Islet of Langerhans (tissue), 1 donor: Measurements from ENCODE around the gene CAMK2D.
"Not testable (repeated sequence)": the region's sequence is repeated elsewhere in the genome, so short reads cannot be mapped to it uniquely, and the experiment has no call there.

Source experiments
- FAIRE-seq: peaks from one replicate; lab custom pipeline; 2011; peaks lifted over from hg19 to GRCh38; lab: Jason Lieb, UNC

The CAMK2D gene

DNA sequence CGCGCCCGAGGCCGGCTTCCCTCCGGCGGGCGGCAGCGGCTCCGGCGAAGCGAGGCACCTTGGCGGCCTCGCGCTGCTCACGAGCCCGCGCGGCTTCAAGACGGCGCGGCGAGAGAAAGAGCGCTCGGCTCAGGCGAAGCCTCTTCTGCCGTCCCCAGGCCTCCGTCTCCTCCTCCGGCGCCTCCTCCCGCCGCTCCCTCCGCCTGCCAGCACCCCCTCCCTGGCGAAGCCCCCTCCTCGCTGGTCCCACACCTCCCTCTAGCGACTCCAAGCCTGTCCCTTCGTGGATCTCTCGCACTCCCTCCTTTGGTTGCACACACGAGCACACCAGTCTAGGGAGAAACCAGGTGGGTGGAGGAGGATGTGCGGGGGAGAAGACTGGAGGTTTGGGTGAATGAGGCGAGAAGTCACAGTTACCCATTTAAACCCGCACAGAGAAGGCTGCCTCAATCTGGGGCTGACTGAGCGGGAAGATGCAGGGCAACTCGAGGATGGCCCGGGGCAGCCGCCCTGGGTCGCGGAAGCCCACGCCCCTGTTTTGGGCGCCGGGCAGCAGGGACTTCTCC is at the start of gene CAMK2D:
TSS of gene CAMK2D (minus strand) at position 119 of the 566 bp plus-strand sequence. CDS start 670 bp downstream, outside the sequence.
- peak; percentile 45 for FAIRE-seq

DNA sequence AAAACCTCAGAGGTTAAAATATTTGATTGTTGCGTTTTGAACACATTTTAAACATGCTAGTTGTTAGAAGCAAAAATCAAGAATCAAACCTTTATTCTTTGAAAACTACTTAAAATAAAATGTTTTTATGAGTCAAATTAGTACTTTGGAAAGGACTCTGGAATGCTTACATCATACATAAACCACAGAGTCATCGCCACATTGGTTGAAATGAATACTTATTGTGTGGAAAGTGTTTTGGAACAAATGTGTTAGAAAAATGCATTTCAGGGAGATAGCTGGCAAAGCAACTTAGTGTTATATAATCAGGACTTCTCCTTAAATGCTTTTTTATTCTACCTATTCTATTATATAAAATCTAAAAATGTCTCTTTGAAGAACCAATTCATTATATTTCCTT is 49.4 kb upstream of the CAMK2D start:
- no peak for FAIRE-seq

DNA sequence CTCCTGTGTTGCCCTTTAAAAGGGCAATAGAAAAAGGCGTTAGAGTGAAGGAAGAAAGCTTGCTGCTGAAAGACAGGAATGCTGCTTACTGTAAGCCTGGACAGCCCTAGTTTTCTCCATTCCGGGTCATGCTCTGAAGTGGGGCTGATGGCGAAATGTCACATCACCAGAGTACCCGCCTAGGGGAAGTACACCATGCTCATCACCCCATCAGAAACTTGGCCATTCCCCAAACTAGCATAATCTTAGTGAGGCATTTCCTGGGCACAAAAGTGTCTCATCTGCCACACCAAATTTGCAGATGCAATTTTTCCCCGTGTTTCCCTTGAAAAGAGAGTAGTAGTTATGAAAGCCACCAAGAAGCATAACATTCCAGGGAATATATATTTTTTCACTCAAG is 47.8 kb upstream of the CAMK2D start:
- no peak for FAIRE-seq

DNA sequence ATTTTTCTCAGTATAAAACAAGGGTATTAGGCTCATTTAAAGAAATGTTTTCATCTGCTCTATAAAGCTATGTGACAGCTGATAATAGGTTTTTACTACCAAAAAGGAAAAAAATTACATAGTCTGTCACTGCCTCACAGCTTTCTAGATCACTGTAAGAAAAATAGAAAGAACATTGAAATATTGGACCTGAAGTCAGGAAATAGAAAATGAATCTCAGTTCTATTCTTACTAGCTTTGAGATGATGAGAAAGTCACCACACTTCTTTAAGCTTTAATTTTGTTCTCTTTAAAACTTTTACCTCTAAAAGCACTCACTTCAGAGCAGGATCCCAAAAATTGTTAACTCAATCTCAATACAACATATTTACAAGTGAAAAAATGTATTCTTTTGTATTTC is 45.3 kb upstream of the CAMK2D start:
- no peak for FAIRE-seq

DNA sequence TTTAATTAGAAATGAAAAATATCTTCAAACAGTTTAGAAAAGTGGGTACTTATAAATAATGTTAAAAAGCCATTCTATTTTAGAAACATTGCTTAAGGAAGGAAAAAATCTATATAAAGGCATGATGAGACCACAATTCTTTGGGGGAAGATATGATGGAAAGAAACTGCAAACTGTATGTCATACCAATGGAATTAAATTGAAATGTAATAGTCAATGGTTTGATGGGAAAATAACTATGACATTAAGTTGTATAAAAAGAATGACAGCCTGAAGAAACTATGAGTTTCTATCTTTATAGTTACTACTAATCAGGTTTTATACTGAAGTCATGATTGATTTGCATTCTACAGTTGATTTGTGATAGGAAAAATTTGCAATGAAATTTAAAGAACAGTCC is 40.3 kb upstream of the CAMK2D start:
- no peak for FAIRE-seq

DNA sequence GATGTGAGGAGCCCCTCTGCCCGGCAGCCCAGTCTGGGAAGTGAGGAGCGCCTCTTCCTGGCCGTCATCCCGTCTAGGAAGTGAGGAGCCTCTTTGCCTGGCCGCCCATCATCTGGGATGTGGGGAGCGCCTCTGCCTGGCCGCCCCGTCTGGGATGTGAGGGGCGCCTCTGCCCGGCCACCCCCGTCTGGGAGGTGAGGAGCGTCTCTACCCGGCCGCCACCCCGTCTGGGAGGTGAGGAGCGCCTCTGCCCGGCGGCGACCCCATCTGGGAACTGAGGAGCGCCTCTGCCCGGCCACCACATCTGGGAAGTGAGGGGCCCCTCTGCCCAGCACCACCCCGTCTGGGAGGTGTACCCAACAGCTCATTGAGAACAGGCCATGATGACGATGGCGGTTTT is 34.8 kb upstream of the CAMK2D start:
- FAIRE-seq = not testable (repeated sequence)

DNA sequence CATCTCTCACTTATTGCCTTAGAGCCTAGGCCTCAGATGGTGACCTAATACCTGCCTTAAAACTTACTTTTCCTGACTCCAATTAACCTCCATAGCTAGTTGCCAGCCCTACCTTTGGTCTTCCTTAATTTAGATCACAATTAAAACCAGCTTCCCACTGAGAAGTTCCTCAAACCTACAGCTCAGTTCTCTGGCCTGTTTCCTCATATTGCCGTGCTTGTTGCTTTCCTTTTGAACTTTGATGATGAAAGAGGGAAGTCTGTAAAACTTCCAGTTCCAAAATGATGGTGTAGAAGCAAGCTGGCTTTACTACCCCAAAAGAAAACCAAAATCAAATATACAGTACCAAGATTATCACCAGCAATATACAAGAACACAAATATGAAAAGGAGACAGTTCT is 28.9 kb upstream of the CAMK2D start:
- FAIRE-seq = no peak

DNA sequence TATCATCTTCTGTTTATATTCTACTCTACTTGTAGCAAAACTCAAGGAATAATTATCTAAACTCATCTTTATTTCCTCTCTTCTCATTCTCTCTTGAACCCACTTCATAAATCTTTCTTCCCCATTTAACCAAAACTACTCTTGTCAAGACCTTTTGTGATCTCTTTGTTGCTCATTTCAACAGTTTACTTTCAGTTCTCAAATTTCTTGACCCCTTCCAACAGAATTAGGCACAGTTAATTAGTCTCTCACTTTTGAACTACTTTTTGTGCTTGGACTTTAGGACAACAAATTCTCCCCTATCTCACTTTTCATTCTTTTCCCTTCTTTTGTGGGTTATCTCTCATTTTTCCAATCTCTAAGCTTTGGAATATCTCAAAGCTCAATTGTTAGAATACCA is 27.4 kb upstream of the CAMK2D start:
- FAIRE-seq = no peak

DNA sequence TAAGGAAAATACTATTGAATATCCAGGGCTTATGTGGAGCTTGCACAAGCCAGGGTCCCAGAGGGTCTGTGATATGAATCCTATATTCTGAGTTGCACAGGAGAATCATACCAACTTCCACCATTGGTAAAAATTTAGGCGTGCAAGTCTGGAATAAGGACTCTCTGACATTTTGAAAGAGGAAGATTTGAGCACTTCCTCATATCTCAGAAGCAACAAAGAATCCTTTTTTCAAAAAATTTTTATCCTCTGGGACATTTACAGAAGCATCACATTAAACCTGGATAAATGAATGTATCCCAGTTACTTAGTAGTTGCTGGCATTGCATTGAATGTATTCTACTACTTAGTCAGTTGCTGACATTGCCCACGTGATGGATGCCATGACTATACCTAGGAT is 24.2 kb upstream of the CAMK2D start:
- FAIRE-seq = no peak

DNA sequence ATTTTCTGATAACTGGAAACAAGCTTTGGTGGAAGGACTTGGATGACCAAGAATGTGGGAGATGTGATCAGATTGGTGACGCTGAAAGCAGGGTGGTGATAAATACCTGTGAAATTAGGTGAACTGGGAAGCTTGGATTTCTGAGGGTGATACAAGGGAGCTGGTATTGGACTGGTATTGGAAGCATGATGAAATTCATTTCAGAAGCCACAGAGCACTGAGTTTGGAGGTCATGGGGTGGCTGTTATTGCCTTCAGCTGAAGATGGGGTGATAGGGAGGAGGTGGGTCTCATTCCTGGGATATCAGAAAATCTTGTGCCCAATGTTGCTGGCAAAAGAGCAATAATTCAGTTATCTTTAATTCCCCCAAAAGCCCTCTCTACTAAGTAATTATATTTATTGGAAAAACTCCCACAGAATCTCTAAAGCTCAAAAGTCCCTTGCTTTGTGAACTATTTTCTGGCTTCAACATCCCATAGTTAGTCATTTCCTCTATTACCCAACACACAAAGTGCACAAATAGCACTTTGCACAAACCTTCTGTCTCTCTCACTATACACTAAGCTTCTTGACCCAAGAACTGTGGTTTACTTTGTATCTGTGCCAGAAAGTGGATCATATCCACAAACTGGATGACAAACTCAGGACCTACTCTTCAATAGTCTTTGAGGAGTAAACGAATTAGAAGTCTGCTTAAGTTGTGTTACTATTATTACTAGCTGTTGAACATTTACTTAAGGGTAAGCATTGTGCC is 23.1 kb upstream of the CAMK2D start:
- FAIRE-seq = no peak

DNA sequence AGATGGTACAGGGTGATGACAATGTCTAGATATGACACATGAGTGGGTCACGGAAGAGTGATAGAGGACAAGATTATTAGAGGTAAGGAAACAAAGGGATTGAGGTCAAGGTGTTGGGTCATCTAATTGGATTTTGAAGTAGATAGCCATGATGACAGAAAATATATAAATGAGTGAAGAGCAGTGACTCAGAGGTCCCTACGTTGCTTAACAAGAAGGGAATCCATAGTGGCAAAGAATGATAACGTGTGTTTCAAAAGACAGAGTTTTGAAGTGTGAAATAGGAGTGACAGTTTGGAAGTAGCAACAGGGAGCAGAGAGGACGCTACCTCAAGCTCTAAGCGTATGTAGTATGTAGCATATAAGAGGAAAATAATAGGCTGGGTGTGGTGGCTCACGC is 22.2 kb upstream of the CAMK2D start:
- no peak for FAIRE-seq

DNA sequence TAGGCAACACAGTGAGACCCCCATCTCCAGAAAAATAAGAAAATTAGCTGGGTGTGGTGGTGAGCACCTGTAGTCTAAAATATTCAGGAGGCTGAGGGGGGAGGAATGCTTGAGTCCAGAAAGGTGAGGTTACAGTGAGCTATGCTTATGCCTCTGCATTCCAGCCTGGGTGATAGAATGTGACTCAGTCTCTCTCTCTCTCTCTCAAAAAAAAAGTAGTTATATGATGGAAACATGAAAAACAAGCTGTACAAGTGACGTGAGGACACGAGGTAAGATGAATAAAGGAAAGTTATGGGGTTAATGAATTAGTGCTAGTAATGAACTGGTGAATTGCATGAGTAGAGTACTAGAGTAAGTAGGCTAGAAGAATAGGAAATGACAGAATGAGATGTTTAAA is 21.8 kb upstream of the CAMK2D start:
- no peak for FAIRE-seq

DNA sequence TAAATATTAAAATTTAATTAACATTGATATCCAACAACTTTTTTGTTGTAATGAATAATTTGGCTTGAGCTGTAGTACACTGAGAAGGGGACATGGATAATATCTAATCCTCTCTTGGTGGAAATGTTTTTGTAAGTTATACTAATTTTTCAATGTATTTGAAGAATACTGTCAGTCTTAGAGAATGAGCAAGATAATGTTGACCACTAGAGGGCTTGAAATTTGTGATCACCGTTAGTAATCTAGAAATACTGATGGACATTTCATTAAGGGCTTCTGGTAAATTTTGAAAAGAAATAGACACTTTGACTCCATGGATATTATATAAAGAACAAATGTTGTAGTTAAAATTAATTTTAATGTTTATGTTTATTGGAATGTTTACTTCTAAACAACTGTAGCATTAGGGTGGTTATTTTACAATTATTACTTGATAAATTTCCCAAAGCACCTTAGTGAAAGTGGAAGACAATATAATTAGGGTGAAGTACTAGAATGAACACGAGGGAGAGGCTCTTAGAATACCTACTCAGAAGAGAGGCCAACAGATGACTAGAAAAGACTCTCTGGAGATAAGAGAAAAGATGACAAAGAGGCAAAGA is 20.0 kb upstream of the CAMK2D start:
- FAIRE-seq = peak; percentile 98

DNA sequence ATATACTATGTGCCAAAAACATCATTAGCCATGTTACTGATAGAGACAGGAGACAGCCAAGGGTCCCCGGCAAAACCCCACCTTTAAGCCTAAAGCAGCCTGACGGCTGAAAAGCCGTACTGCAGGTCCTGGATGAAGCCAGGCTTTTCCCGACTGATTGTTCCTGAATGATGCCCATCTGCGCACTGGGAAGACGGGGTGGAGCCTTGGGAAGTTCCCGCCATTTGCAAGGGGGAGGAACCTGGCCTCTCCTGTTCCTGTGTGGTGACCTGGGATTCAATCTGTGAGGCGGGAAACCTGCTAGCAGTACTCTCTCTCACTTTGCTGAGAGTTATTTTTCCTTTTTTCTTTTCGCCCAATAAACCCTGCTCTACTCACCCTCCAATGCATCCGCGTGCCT is 15.1 kb upstream of the CAMK2D start:
- FAIRE-seq = no peak

DNA sequence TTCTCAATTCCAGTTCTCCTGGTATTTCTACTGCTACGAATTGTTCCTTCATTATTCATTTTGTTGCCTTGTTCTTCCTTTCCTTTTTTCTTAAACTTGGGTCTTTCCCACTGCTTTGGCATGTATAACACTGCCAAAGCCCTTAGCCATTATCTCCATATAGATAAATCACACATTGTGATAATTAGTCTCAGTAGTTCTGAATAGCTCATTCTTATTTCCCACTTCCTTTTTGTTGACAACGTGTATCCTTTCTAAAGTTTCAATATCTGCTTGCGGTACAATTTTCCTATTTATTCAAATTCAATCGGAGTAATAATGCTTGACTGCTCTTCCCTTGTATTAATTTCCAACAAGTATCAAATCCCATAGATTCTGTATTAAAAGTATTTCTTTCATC is 14.5 kb upstream of the CAMK2D start:
- FAIRE-seq = no peak

DNA sequence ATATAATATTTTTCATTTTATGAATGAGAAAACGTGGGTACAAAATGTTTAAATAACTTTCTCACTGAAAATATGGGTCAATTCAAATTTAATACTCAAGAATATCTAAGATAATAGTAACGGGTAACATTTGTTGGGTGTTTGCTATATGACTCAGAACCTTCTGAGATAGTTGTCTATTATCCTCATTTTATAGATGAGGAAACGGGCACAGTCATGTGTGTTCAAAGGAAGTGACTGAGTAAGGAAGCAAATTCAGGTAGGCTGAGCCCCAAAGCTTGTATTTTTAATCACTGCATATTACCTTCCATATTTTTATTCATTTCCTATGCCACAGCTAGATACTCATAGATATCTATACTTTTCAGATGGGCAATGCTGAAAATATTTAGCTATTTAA is 12.2 kb upstream of the CAMK2D start:
- no peak for FAIRE-seq

DNA sequence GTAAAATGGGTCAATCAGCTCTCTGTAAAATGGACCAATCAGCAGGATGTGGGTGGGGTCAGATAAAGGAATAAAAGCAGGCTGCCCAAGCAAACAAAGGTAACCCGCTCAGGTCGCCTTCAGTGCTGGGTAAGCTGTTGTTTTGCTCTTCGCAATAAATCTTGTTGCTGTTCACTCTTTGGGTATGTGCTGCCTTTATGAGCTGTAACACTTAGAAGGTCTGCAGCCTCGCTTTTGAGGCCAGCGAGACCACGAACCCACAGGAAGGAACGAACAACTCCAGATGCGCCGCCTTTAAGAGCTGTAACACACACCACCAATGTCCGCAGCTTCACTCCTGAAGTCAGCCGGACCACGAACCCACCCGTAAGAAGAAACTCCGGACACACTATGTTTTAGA is 11.5 kb upstream of the CAMK2D start:
- no peak for FAIRE-seq

DNA sequence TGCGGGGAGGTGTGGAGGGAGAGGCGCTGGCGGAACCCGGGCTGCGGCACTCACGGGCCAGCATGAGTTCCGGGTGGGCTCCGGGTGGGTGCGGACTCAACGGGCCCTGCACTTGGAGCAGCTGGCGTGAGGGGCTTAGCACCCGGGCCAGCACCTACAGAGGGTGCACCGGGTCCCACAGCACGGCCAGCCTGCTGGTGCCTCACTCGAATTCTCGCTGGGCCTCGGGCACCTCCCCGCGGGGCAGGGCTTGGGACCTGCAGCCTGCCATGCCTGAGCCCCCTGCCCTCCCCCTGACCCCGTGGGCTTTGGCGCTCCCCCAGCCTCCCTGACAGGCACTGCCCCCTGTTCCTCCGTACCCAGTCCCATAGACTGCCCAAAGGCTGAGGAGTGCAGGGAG is 10.8 kb upstream of the CAMK2D start:
- FAIRE-seq = no peak

DNA sequence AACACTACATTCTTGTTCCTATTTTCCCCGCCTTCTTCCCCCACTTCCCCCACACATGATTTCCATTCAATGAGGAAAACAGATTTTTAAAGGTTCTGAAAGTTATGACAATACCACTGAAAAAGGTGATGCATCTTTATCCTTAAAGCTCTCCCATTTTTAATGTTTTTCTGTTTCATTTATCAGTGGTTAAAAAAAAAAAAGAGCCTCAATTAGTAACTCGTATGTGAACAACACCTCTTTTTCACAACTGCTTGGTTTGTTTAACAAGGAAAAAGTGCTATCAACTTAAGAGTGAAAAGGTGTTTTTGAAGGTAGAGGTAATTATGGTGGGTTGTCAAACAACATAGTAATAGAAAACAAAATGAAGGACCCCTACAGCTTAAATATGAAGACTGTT is 8.2 kb upstream of the CAMK2D start:
- FAIRE-seq = no peak

DNA sequence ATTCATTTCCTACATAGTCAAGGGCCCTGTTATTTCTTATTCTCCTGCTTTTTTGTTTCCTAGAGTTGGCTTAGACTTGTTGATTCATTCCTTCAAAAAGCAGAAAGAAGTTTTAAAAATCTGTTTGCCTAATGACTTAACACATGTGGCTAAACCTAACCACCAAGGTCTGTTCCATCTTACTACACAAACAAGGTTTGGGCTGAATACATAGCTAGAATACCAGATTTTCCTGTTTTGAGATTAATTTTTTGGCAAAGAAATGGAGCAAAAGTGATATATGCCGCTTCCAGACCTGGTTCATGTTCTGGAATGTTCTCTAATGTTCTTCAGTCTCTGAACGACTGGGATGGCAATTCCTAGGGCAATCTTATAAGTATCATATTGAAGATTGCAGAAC is 7.4 kb upstream of the CAMK2D start:
- no peak for FAIRE-seq

DNA sequence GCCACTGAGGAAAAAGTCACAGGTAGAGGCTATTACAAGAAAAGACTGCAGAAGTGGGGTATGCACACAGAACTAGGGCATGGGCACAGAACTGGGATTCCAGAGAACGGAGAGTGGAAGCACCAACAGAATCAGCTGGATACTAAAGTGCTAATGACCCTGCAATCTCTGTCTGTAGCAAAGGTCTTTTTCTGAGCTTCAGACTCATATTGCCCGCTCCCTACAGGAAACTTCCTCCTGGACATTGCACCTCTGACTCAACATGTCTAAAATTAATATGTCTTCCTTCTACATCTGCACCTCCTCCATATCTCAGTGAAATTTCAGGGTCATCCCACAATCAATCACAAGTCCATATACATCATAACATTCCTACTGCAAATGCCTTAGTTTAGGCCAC is 5.3 kb upstream of the CAMK2D start:
- FAIRE-seq = no peak

DNA sequence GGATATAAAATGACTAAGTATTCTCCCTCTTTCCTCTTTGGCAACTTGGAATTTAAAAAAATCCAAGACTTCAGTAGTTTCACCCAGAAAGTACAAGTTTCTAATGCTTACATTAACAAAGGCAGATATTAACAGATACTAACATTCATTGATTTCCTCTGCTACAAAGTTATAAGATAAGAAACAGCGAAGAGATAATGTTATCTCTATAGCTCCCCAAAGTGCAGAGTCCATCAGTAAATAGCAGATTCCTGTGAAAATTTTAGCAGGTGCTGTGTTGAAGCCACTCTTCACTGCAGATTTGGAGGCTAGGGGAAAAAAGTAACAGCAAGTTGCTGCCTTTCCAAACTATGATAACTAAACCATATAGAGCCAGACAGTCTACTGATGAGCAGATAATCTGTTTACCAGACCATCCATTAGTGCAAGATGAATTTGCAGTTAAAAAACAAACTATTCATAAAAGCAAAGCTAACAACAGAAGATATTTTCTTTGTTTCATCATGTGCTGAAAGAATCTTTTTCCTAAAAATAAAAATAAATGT is 3.3 kb upstream of the CAMK2D start:
- no peak for FAIRE-seq

DNA sequence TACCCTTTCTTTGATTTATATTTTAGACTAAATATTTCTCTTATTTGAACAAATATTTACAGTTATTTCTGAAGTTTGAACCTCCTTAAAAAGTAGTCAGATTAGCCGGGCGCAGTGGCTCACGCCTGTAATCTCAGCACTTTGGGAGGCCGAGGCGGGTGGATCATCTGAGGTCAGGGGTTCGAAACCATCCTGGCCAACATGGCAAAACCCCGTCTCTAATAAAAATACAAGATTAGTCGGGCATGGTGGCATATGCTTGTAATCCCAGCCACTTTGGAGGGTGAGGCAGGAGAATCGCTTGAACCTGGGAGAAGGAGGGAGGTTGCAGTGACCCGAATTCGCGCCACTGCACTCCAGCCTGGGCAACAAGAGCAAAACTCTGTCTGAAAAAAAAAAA is 2.4 kb upstream of the CAMK2D start:
- not testable (repeated sequence) for FAIRE-seq

DNA sequence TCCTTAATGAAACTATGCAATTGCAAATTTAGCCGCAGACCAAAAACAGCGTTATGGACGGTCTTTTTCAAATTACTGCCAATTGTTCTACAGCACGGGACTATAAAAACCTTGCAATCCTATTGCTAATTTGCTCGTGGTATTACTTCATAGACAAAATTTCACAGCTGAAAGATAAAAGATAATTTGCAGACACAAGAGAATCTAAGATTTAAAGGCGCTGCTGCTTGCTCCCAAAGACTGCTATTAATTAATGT is 1.4 kb upstream of the CAMK2D start:
- no peak for FAIRE-seq
